H1 (cell line): ENCODE results near the gene SLFNL1.

ENCODE experiments used
- ASH2L ChIP-seq: fragments of 200-600, 300-600 bp; sonication (generic); IDR thresholded peaks from one replicate; pipeline ENCODE4 v1.7.1; 2017; ENCODE audit warnings: low read length
- CBX5 ChIP-seq: fragments of 300-800, 300-1000 bp; sonication (generic); IDR thresholded peaks from 2 replicates; pipeline ENCODE4 v1.7.1; 2016; ENCODE audit warnings: antibody characterized with exemption, low read length, low read depth
- CEBPB ChIP-seq: IDR thresholded peaks from 2 replicates; pipeline ENCODE4 v1.6.1; 2012; ENCODE audit warnings: low read depth, low read length
- EZH2 ChIP-seq: fragments of 200-600 bp; sonication (generic); IDR thresholded peaks from 2 replicates; pipeline ENCODE4 v1.7.1; 2012; ENCODE audit warnings: low read depth, mild to moderate bottlenecking, moderate library complexity, low read length, inconsistent platforms; ENCODE audit not compliant: severe bottlenecking
- NRF1 ChIP-seq: IDR thresholded peaks from 2 replicates; pipeline ENCODE4 v1.6.1; 2011; ENCODE audit warnings: mild to moderate bottlenecking, low read depth, low read length, improper control_type of control experiment
- POLR2A ChIP-seq, 2 experiments: IDR thresholded peaks; 1 replicate in 1 of 2; 2 replicates in 1 of 2; pipeline ENCODE4 v1.6.1; 2011; ENCODE audit warnings: low read depth in 2 of 2, low read length in 2 of 2, mild to moderate bottlenecking in 2 of 2; ENCODE audit errors: control extremely low read depth in 1 of 2
- POLR2AphosphoS5 ChIP-seq: IDR thresholded peaks from 2 replicates; pipeline ENCODE4 v1.6.1; 2011; ENCODE audit warnings: low read depth, low read length
- RFX5 ChIP-seq: IDR thresholded peaks from 2 replicates; pipeline ENCODE4 v1.6.1; 2011; ENCODE audit warnings: low read depth, low read length, improper control_type of control experiment, borderline replicate concordance
- SIN3A ChIP-seq, 2 experiments: IDR thresholded peaks in 1 of 2; conservative IDR thresholded peaks in 1 of 2; 2 replicates each; pipeline ENCODE4 v1.6.1; 2011 to 2012; ENCODE audit warnings: low read length in 2 of 2, improper control_type of control experiment in 1 of 2, low read depth in 1 of 2, mild to moderate bottlenecking in 1 of 2
- SP2 ChIP-seq: IDR thresholded peaks from 2 replicates; pipeline ENCODE4 v1.6.1; 2012; ENCODE audit warnings: mild to moderate bottlenecking, low read length, inconsistent platforms
- SUZ12 ChIP-seq: fragments of 200-600 bp; sonication (generic); IDR thresholded peaks from 2 replicates; pipeline ENCODE4 v1.6.1; 2012; ENCODE audit warnings: mild to moderate bottlenecking, inconsistent platforms, low read length, moderate library complexity, mixed read lengths
- TF ChIP-seq, protein P1 (sequence below), 3 experiments: IDR thresholded peaks; 1 replicate in 2 of 3; 2 replicates in 1 of 3; pipeline versions ENCODE4 v1.5.1 to v1.6.1; 2011; ENCODE audit warnings: low read length in 3 of 3, mild to moderate bottlenecking in 3 of 3, inconsistent platforms in 2 of 3, low read depth in 1 of 3, moderate library complexity in 1 of 3; ENCODE audit not compliant: insufficient read depth in 1 of 3; ENCODE audit errors: control extremely low read depth in 1 of 3

DNA sequence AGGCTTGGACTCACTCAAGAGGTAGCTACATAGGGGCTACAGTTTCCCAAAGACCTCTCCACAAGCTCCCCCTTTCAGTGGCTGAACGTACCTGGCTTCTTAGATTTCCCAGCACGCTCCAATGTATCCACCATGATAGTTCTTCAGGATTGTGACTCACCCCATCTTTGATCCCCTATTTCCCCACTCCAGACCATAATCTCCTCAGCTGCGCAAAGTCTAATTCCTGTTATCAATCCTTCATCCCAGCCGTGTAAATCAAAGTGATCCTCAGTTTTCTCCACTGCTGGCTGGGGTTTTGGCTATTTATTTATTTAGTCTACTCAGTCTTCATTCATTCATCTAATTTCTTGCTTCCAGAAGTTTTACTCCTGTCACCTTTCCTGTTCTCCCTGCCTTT is 55.1 kb downstream of the SLFNL1 start:
- no peak for TF ChIP-seq EZH2
- TF ChIP-seq, protein P1, sequence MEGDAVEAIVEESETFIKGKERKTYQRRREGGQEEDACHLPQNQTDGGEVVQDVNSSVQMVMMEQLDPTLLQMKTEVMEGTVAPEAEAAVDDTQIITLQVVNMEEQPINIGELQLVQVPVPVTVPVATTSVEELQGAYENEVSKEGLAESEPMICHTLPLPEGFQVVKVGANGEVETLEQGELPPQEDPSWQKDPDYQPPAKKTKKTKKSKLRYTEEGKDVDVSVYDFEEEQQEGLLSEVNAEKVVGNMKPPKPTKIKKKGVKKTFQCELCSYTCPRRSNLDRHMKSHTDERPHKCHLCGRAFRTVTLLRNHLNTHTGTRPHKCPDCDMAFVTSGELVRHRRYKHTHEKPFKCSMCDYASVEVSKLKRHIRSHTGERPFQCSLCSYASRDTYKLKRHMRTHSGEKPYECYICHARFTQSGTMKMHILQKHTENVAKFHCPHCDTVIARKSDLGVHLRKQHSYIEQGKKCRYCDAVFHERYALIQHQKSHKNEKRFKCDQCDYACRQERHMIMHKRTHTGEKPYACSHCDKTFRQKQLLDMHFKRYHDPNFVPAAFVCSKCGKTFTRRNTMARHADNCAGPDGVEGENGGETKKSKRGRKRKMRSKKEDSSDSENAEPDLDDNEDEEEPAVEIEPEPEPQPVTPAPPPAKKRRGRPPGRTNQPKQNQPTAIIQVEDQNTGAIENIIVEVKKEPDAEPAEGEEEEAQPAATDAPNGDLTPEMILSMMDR (IDR thresholded peaks at IDR 0.05; ENCODE audit: control extremely low read depth in 1 of 3, insufficient read depth in 1 of 3, low read depth in 1 of 3, low read length in 3 of 3): no peak
- TF ChIP-seq POLR2AphosphoS5: no peak
- TF ChIP-seq POLR2A (IDR thresholded peaks at IDR 0.05; ENCODE audit: control extremely low read depth in 1 of 2, low read depth in 2 of 2, low read length in 2 of 2): no peak
- TF ChIP-seq RFX5: no peak
- TF ChIP-seq NRF1: no peak
- TF ChIP-seq CBX5: no peak
- no peak for TF ChIP-seq ASH2L
- no peak for TF ChIP-seq CEBPB
- no peak for TF ChIP-seq SUZ12
- TF ChIP-seq SP2: no peak
- no peak for TF ChIP-seq SIN3A (conservative IDR thresholded peaks at IDR 0.05 in 1 of 2, IDR thresholded peaks at IDR 0.05 in 1 of 2; ENCODE audit: low read depth in 1 of 2, low read length in 2 of 2)
